Astrocyte (in vitro differentiated cells and primary cell): Measurements from ENCODE around the gene RAD52.

Source experiments
- EZH2 ChIP-seq: IDR thresholded peaks from 2 replicates; pipeline ENCODE4 v1.6.1; 2012; ENCODE audit warnings: mild to moderate bottlenecking, low read length, inconsistent platforms; ENCODE audit not compliant: insufficient read depth
- TF ChIP-seq, protein P1 (sequence below): IDR thresholded peaks from 2 replicates; pipeline ENCODE4 v1.5.1; 2011; ENCODE audit warnings: low read depth, mild to moderate bottlenecking, inconsistent platforms, low read length, moderate library complexity; ENCODE audit not compliant: insufficient read depth

DNA sequence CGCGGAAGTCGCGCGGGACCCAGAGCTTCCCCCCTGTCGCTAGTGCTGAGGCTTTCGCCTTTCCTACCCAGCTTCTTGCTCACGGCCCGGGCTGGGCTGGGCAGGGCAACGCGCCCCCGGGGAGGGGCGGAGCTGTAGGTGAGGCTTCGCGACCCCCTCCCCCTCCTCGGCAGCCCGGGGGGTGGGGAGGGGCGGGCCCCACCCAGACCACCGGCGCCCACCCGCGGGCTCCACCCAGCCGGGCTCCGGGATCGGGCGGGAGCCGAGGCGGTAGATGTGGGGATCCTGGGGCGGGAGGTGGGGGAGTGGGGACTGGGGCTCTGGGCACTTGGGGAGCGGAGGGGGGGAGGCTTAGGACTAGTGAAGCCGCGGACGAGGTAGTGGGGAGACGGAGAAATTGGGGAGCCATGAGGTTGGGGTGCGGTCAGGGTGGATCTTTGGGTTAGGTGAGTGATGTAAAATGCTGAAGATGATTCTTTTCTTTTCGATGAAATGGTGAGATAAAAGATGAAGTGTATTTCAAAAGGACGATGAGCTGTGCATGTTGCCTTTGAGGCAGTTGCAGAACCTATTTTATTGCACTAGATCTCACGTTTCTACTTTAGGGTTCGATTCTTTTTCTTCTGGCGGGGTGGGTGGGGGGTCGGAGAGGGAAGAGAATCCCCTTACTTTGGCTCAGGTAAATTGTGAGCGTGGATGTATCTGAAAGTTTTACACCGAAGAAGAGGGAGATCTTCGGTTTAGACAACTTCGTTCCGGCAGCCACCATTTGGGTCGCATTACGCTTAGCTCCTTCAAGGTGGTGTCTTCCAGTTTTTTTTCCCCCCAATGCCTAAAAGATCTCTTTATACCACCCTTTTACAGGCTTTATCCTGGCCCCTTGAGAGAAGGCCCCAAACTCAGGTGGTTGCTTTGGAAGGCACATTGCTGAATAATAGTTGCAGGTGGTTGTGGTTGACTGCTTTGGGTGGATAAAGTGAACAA is 42.1 kb upstream of the RAD52 start:
- TF ChIP-seq, protein P1, sequence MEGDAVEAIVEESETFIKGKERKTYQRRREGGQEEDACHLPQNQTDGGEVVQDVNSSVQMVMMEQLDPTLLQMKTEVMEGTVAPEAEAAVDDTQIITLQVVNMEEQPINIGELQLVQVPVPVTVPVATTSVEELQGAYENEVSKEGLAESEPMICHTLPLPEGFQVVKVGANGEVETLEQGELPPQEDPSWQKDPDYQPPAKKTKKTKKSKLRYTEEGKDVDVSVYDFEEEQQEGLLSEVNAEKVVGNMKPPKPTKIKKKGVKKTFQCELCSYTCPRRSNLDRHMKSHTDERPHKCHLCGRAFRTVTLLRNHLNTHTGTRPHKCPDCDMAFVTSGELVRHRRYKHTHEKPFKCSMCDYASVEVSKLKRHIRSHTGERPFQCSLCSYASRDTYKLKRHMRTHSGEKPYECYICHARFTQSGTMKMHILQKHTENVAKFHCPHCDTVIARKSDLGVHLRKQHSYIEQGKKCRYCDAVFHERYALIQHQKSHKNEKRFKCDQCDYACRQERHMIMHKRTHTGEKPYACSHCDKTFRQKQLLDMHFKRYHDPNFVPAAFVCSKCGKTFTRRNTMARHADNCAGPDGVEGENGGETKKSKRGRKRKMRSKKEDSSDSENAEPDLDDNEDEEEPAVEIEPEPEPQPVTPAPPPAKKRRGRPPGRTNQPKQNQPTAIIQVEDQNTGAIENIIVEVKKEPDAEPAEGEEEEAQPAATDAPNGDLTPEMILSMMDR: no peak
- TF ChIP-seq EZH2: no peak
